CD8-positive, alpha-beta memory T cell (primary cell): ENCODE measurements around the gene TMEM203. TPM values are rescaled to one million over a fixed set of nuclear protein-coding genes. Genes with fewer than 3 reads are reported as not detected.
A peak's percentile ranks its signal among the peaks of the same experiment; 100 is the strongest.

Experiments used
- CTCF ChIA-PET: fragments of 350-600 bp; sonication (Branson Sonifier 250); formaldehyde crosslinking; loops from one replicate; lab custom pipeline; 2021; ENCODE audit warnings: antibody characterized with exemption; lab: Charles Lee
- POLR2A ChIA-PET: fragments of 350-600 bp; sonication (Branson Sonifier 250); formaldehyde crosslinking; loops from one replicate; lab custom pipeline; 2021; ENCODE audit warnings: antibody characterized with exemption; lab: Charles Lee
- DNase-seq, 5 donors: peaks; one replicate each; pipeline versions ENCODE4 v3.0.0 to v3.0.0-alpha.2; 2020 to 2022; ENCODE audit warnings: mixed read lengths in 1 of 5
- H3K27ac ChIP-seq: one replicate; pipeline ENCODE4 v1.7.0; 2013; ENCODE audit warnings: low read depth, mild to moderate bottlenecking, low read length, moderate library complexity
- H3K27me3 ChIP-seq: 2 replicates; pipeline ENCODE4 v1.7.0; 2013; ENCODE audit warnings: low read length, mild to moderate bottlenecking; ENCODE audit not compliant: insufficient read depth, poor library complexity, severe bottlenecking
- H3K36me3 ChIP-seq: 2 replicates; pipeline ENCODE4 v1.7.0; 2013; ENCODE audit warnings: mild to moderate bottlenecking, low read length, moderate library complexity; ENCODE audit not compliant: insufficient read depth
- H3K4me1 ChIP-seq: 2 replicates; pipeline ENCODE4 v1.7.0; 2013; ENCODE audit warnings: mild to moderate bottlenecking, low read length, moderate library complexity; ENCODE audit not compliant: insufficient read depth
- H3K4me3 ChIP-seq: 2 replicates; pipeline ENCODE4 v1.7.0; 2013; ENCODE audit warnings: mild to moderate bottlenecking, low read length
- H3K9me3 ChIP-seq: 2 replicates; pipeline ENCODE4 v1.7.0; 2013; ENCODE audit warnings: mild to moderate bottlenecking, low read length
- H3K27ac Mint-ChIP-seq, 8 donors: one replicate each; pipeline ENCODE4 v1.8.0; 2020 to 2021; ENCODE audit warnings: mixed read lengths in 8 of 8, mild to moderate bottlenecking in 6 of 8, inconsistent platforms in 3 of 8, moderate library complexity in 3 of 8
- H3K27me3 Mint-ChIP-seq, 2 donors: one replicate each; pipeline ENCODE4 v1.8.0; 2020 to 2021; ENCODE audit warnings: mixed read lengths in 2 of 2, mild to moderate bottlenecking in 1 of 2, moderate library complexity in 1 of 2
- H3K36me3 Mint-ChIP-seq, 3 donors: one replicate each; pipeline ENCODE4 v1.8.0; 2020 to 2021; ENCODE audit warnings: mixed read lengths in 3 of 3, inconsistent platforms in 1 of 3, mild to moderate bottlenecking in 1 of 3
- H3K4me1 Mint-ChIP-seq, 3 donors: one replicate each; pipeline ENCODE4 v1.8.0; 2020 to 2021; ENCODE audit warnings: mixed read lengths in 3 of 3, inconsistent platforms in 1 of 3, mild to moderate bottlenecking in 1 of 3
- H3K4me3 Mint-ChIP-seq, 7 donors: one replicate each; pipeline ENCODE4 v1.8.0; 2020 to 2021; ENCODE audit warnings: mixed read lengths in 7 of 7, mild to moderate bottlenecking in 6 of 7, moderate library complexity in 4 of 7, inconsistent platforms in 2 of 7
- H3K9me3 Mint-ChIP-seq, 5 donors: one replicate each; pipeline ENCODE4 v1.8.0; 2020 to 2022; ENCODE audit warnings: mixed read lengths in 5 of 5, mild to moderate bottlenecking in 3 of 5, moderate library complexity in 2 of 5, inconsistent platforms in 1 of 5
- polyA plus RNA-seq: library from polyadenylated mRNA; unstranded; fragments of 300-500 nt; fragmentation: Illumina TruSeq; gene quantifications from one replicate; pipeline ENCODE4 v1.2.3, GENCODE V29; 2021
- total RNA-seq, 2 experiments: library from RNA; stranded (reverse); gene quantifications; one replicate each; pipeline ENCODE4 v1.2.3, GENCODE V29; 2021

TMEM203 gene
- total and polyA plus RNA-seq, 3 experiments from 2014 or later, result 51.5 to 134 (median 53.9) TPM

DNA sequence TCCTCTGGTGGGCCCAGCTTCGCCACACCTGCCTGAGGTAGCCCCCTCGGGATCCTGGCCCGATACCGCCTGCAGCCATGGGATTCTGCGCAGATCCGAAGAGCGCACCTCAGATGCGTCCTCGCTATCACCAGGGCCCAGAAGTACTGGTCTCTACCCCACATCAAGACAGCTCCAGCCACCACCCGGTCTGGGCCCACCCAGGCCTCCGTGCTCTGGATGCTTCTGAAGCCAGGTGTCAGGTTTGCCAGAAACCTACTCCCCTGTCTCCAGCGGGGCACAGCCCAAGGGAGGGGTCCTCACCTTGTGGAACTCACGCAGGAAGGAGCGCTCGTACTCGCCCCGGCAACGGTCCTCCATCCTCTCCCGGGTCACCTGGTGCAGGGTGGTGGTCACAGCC lies 19.5 kb downstream of the TMEM203 start:
- DNase-seq, result no peak
- Mint-ChIP-seq H3K4me3 (peak overlapping the region in 4 of 7 donors; percentile 13 to 89 (median 67)), H3K27me3 (no peaks in the 10 kb centered on the region), H3K36me3 (peaks cover 0 to 78% (median 8%) of the 10 kb centered on the region in 3 donors), H3K9me3 (no peaks in the 10 kb centered on the region), H3K4me1 (peaks cover 28 to 53% (median 30%) of the 10 kb centered on the region in 3 donors), H3K27ac (no peak overlapping the region)
- CTCF ChIA-PET, result no interaction called here
- Histone ChIP-seq H3K9me3 (no peaks in the 10 kb centered on the region), H3K4me3 (no peak overlapping the region), H3K4me1 (peaks cover 33% of the 10 kb centered on the region), H3K27ac (no peak overlapping the region), H3K27me3 (no peaks in the 10 kb centered on the region), H3K36me3 (peaks cover 12% of the 10 kb centered on the region)
- POLR2A ChIA-PET, result no interaction called here

DNA sequence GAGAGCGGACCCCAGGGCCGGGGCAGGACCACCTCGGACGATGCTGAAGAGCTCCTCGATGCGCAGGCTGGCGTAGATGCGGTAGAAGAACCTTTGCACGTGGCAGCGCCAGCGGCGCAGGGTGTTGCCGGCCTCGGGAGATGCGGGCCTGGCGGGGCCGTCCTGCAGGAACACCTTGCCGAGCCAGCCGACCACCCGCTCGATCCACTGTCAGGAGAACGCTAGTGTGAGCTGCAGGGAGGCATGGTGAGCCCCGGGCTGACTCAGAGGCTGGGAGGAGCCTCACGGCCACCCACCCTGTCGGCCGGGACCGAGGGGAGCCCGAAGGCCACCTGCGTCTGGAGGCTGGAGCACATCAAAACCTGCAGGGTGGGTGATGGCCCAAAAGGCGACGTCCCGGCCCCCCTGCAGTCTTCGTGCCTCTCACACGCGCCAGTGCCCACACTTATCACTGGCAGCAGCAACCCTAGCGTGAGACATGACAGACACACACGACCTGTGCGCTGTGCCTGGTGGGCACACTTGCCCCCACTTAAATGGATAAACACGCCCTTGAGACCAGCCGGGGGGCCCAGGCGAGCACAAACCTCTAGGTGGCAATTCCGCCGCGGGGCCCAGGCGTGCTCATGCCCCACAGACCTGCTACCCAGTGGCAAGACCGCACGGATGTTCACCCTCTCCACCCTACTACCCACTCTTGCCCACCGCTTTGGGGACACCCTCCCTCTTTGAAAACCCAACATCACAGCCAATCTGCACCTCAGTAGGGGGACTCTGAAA lies 20.4 kb downstream of the TMEM203 start:
- H3K9me3 ChIP-seq, result no peaks in the 10 kb centered on the region
- ChIA-PET POLR2A (no interaction called here), CTCF (no interaction called here)
- H3K36me3 ChIP-seq, result peaks cover 8% of the 10 kb centered on the region
- no peak overlapping the region for H3K27ac ChIP-seq
- H3K4me1 ChIP-seq, result peaks cover 32% of the 10 kb centered on the region
- Mint-ChIP-seq H3K9me3 (no peaks in the 10 kb centered on the region), H3K4me1 (peaks cover 28 to 48% (median 29%) of the 10 kb centered on the region in 3 donors), H3K27ac (peak overlapping the region in 1 of 8 donors; percentile 57), H3K27me3 (no peaks in the 10 kb centered on the region), H3K4me3 (peak overlapping the region in 1 of 7 donors; percentile 13), H3K36me3 (peaks cover 0 to 77% (median 8%) of the 10 kb centered on the region in 3 donors)
- no peak overlapping the region for H3K4me3 ChIP-seq
- no peak for DNase-seq
- H3K27me3 ChIP-seq, result no peaks in the 10 kb centered on the region

DNA sequence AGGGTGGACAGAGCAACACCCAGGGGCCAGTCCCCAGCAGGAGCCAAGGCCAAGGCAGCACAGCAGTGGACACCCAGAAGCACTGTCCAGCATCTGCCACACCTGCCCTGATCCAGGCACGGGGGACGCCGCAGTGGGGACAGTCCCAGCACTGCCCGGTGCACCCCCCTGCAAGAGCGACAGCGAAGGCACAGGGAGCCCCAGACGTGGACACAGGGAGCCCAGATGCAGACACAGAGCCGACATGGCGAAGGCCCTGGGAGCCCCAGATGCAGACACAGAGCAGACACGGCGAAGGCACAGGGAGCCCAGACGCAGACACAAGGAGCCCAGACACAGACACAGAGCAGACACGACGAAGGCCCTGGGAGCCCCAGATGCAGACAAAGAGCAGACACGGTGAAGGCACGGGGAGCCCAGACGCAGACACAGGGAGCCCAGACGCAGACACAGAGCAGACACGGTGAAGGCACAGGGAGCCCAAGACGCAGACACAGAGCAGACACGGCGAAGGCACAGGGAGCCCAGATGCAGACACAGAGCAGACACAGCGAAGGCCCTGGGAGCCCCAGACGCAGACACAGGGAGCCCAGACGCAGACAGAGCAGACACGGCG lies 21.4 kb downstream of the TMEM203 start:
- Mint-ChIP-seq H3K4me1 (peaks cover 21 to 41% (median 24%) of the 10 kb centered on the region in 3 donors), H3K27me3 (no peaks in the 10 kb centered on the region), H3K4me3 (peak overlapping the region in 2 of 7 donors; percentile 36 to 78), H3K27ac (peak overlapping the region in 1 of 8 donors; percentile 47), H3K36me3 (peaks cover 0 to 80% (median 8%) of the 10 kb centered on the region in 3 donors), H3K9me3 (no peaks in the 10 kb centered on the region)
- Histone ChIP-seq H3K4me3 (no peak overlapping the region), H3K27me3 (no peaks in the 10 kb centered on the region), H3K36me3 (peaks cover 8% of the 10 kb centered on the region), H3K27ac (no peak overlapping the region), H3K9me3 (no peaks in the 10 kb centered on the region), H3K4me1 (peaks cover 22% of the 10 kb centered on the region)
- POLR2A ChIA-PET, result no interaction called here
- CTCF ChIA-PET, result no interaction called here
- no peak for DNase-seq

DNA sequence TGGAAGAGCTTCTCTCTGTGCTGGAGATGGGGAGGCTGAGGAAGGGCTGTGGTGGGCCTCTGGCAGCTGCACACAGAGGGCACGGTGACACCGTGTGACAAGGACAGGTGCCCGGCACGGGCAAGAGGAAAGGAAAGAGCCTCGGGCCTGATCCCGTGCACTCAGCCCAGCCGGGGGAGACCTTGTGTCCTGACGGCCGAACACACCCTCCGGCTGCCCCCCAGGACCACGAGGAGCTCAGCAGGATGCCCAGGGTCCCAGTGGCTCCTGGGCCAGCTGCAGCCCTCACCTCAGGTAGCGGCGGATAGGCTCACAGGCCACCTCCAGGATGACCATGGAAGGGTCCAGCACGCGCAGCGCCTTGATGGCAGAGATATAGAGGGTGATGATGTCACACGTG lies 22.6 kb downstream of the TMEM203 start:
- Mint-ChIP-seq H3K36me3 (peaks cover 0 to 79% (median 8%) of the 10 kb centered on the region in 3 donors), H3K9me3 (no peaks in the 10 kb centered on the region), H3K4me3 (no peak overlapping the region), H3K27ac (peak overlapping the region in 1 of 8 donors; percentile 48), H3K27me3 (no peaks in the 10 kb centered on the region), H3K4me1 (peaks cover 18 to 32% (median 20%) of the 10 kb centered on the region in 3 donors)
- POLR2A ChIA-PET, result interaction anchor here (1.1 kb wide), 1 partner anchor 17 kb away, joined by 3 read pairs; no protein-coding TSS in a partner anchor
- CTCF ChIA-PET, result no interaction called here
- no peak overlapping the region for H3K27ac ChIP-seq
- no peaks in the 10 kb centered on the region for H3K9me3 ChIP-seq
- peaks cover 8% of the 10 kb centered on the region for H3K36me3 ChIP-seq
- no peak overlapping the region for H3K4me3 ChIP-seq
- DNase-seq, result no peak
- peaks cover 20% of the 10 kb centered on the region for H3K4me1 ChIP-seq
- H3K27me3 ChIP-seq, result no peaks in the 10 kb centered on the region

DNA sequence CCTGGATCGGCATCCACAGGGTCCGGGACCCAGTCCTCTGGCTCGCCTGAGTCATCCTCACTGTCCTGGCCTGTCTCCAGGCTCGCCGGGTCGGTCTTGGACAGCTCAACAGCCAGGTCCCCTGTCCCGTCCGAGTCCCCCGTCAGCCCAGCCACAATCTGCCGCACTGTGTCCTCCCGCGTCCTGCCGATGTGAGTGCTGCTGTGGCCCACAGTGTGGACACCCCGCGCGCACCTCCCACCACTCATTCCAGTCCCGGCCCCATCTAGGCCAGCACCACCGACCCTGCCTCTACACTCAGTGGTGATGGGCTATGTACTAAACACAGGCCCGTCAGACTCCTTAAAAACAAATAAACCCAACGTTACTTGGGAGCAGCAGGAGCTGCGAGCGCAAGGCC lies 23.8 kb downstream of the TMEM203 start:
- Histone ChIP-seq H3K9me3 (no peaks in the 10 kb centered on the region), H3K27ac (no peak overlapping the region), H3K4me3 (no peak overlapping the region), H3K27me3 (no peaks in the 10 kb centered on the region), H3K36me3 (peaks cover 8% of the 10 kb centered on the region), H3K4me1 (peaks cover 9% of the 10 kb centered on the region)
- Mint-ChIP-seq H3K27ac (no peak overlapping the region), H3K4me3 (peak overlapping the region in 1 of 7 donors; percentile 35), H3K9me3 (no peaks in the 10 kb centered on the region), H3K36me3 (peaks cover 0 to 80% (median 6%) of the 10 kb centered on the region in 3 donors), H3K4me1 (peaks cover 7 to 21% (median 9%) of the 10 kb centered on the region in 3 donors), H3K27me3 (no peaks in the 10 kb centered on the region)
- ChIA-PET POLR2A (no interaction called here), CTCF (no interaction called here)
- no peak for DNase-seq

DNA sequence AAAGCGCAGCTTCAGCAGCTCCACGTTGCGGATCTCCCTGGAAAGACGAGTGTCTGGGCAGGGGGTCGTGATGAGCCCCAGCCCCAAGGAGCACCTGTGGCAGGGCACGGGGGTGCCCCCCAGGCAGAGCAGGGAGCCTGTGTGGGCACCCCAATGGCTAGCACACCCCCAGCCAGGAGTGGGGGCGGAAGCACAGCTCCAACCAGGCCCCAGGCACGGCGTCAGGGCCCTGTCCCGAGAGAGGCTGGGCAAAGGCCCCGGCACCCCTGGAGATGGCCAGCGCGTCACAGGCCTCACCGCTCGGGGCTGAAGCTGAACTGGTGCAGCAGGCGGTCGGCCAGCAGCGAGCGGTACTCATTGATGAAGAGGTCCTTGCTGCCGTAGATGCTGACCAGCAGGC lies 25.0 kb downstream of the TMEM203 start:
- Histone ChIP-seq H3K27me3 (no peaks in the 10 kb centered on the region), H3K36me3 (peaks cover 8% of the 10 kb centered on the region), H3K9me3 (no peaks in the 10 kb centered on the region), H3K4me3 (no peak overlapping the region), H3K4me1 (no peaks in the 10 kb centered on the region), H3K27ac (no peak overlapping the region)
- POLR2A ChIA-PET, result interaction anchor here (1.2 kb wide), 1 partner anchor 8 kb away, joined by 4 read pairs; no protein-coding TSS in a partner anchor
- peaks cover 4 to 17% (median 5%) of the 10 kb centered on the region in 3 donors for H3K4me1 Mint-ChIP-seq
- H3K9me3 Mint-ChIP-seq, result no peaks in the 10 kb centered on the region
- no peak overlapping the region for H3K4me3 Mint-ChIP-seq
- CTCF ChIA-PET, result interaction anchor here (0.5 kb wide), 1 partner anchor 53 kb away, joined by 3 read pairs; no protein-coding TSS in a partner anchor
- H3K36me3 Mint-ChIP-seq, result peaks cover 0 to 72% (median 6%) of the 10 kb centered on the region in 3 donors
- no peaks in the 10 kb centered on the region for H3K27me3 Mint-ChIP-seq
- no peak overlapping the region for H3K27ac Mint-ChIP-seq
- no peak for DNase-seq

DNA sequence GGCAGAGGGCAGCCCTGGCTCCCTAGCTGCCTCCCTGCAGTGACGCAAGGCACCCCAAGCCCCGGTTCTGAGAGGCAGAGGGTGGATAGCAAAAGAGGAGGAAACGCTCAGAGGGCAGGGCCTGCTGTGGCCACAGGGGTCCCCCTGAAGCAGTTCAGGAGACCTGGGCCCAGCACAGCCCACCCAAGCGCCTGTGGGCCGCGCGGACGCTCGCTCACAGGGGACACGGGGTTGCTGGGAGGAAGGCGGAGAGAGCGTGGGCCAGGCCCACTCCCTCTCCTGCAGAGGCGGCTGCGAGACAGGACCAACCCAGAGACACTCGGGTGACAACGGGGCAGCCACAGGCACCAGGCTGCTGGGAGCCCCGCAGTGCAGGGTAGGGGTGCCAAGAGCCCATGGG lies 25.7 kb downstream of the TMEM203 start:
- H3K36me3 Mint-ChIP-seq, result peaks cover 0 to 67% (median 6%) of the 10 kb centered on the region in 3 donors
- H3K4me1 Mint-ChIP-seq, result peaks cover 4 to 13% (median 5%) of the 10 kb centered on the region in 3 donors
- no peaks in the 10 kb centered on the region for H3K27me3 Mint-ChIP-seq
- ChIA-PET CTCF (interaction anchor here (0.9 to 1.5 kb wide), 2 partner anchors 9 to 47 kb away, joined by 3 read pairs; partner anchors contain the start of gene RNF224), POLR2A (interaction anchor here (1.2 kb wide), 1 partner anchor 9 kb away, joined by 4 read pairs; no protein-coding TSS in a partner anchor)
- H3K27ac Mint-ChIP-seq, result no peak overlapping the region
- H3K9me3 ChIP-seq, result no peaks in the 10 kb centered on the region
- no peak overlapping the region for H3K4me3 Mint-ChIP-seq
- no peak overlapping the region for H3K4me3 ChIP-seq
- H3K4me1 ChIP-seq, result no peaks in the 10 kb centered on the region
- no peak for DNase-seq
- H3K36me3 ChIP-seq, result peaks cover 8% of the 10 kb centered on the region
- no peaks in the 10 kb centered on the region for H3K27me3 ChIP-seq
- no peak overlapping the region for H3K27ac ChIP-seq
- no peaks in the 10 kb centered on the region for H3K9me3 Mint-ChIP-seq
